ENCODE data around the gene ENSA.
"Not testable (repeated sequence)": the region's sequence is repeated elsewhere in the genome, so short reads cannot be mapped to it uniquely, and the experiment has no call there.

ENSA gene

DNA sequence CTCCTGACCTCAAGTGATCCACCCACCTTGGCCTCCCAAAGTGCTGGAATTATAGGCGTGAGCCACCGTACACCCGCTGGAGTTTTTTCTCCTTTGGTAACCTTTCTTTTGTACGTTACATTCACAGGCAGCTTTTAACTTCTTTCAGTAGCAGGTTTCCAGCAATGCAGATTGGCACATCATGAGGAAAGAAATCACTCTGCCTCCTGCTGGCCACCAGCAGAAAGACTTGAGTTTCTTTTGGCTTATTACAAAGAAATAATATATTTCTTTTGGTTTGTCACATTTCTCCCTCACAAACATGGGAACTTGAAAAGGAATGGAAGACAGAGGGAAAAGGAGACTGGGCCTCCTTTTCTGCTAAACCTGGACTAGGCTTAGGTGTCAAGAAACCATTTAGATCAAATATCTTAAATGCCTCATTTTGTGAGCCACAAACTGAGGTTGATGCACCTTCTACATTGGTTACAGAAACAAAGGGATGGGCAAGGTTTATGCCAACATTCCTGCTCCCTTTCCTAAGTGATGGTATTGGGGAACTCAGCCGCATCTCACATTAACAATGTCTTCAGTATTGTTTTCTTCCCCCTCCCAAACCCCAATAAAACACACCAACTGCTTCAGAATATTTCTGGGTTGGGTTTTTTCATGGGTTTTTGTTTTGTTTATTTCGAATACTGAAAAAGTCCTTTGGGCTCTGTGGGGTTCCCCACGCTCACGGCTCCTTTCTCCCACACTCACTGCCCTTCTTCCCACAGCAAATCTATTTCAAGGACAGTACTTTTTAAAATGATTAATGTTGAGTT, 7.7 kb downstream of the ENSA start:
- peak; percentile 63 for DNase-seq

DNA sequence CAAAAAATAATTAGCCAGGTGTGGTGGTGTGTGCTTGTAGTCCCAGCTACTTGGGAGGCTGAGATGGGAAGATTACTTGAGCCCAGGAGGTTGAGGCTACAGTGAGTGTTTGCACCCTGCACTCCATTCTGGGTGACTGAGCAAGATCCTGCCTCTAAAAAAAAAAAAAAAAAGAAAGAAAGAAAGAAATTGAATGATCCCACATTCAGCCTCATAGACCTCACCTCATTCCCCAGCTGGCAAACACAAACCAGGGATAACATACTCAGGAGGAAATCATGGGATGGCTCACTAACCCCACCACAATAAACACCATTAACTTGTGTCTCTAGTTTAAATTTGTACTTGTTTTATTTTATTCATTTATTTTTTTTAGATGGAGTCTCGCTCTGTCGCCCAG, 8.5 kb downstream of the ENSA start:
- DNase-seq = no peak

DNA sequence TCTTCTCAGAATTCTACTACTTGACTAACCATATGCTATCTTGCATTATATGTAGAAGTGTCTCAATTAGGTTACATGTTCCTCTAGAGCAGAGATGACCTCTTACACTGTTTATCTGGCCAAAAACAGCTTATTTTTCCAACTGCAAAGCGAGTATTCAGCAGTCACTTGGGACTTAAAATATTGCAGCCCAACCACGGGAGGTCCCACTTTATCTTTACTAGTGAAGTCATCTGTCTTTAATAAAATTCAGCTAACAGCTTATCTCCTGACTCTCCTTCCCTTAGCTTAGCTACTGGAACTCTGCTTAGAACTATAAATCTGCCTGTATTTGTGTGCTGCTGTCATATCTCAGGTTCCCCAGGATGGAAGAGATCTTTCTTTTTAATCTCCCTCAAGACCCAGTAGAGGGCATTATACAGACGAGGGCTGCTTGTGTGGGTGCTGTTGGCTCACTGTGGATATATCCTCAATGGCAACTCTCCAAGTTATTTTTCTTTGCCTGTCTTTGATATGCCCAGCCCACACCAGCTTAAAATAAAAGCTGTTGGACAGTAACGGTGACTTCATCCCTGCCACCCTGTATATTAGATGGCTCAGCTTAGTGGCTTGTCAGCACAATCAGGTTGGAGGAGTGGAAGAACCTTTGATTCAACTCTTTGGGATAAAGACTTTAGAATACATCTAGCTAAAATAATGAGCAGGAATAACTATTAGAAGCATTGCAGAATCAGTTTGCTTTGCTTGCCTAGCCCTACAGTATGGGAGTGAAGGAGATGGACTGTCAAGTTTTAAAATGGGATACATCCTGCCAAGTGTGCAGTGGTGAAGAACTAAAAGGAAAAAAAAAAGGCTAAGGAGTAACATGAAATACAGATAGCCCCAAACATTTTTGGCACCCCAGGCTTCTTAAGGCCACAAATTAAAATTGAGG, 9.6 kb downstream of the ENSA start:
- DNase-seq = peak; percentile 4

DNA sequence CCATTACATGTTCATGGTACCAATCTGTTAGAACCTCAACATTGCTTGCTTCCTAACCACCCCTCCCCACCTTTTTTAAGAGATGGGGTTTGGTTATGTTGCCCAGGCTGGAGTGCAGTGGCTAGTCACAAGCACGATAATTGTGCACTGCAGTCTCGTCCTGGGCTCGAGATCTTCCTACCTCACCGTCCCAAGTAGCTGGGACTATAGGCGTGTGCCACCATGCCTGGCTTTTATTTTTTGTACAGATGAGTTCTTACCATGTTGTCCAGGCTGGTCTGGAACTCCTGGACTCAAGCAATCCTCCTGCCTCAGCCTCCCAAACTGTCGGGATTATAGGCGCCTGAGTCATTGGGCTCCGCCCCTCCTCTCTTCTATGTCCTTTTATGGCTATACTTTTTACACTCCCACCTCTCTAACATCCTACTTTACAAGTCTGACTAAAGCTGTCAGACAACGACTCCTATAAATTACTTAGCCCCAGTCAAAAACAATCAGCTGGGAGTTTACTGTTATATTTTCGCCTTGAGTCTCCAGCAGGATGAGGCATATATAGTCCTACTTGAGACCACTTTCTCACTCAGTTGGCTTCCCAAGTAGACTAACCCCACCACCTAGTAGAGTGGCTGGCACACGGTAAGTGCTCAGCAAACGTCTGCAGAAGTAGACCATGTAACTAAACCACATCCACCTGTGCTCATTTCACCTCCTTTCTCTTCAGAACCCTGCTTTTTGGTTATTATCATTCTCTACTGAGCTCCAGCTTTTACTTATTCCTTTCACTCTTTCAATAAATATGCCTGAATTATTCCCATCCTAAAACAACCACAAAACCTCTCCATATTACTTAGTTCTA, 13.8 kb downstream of the ENSA start:
- DNase-seq = no peak

DNA sequence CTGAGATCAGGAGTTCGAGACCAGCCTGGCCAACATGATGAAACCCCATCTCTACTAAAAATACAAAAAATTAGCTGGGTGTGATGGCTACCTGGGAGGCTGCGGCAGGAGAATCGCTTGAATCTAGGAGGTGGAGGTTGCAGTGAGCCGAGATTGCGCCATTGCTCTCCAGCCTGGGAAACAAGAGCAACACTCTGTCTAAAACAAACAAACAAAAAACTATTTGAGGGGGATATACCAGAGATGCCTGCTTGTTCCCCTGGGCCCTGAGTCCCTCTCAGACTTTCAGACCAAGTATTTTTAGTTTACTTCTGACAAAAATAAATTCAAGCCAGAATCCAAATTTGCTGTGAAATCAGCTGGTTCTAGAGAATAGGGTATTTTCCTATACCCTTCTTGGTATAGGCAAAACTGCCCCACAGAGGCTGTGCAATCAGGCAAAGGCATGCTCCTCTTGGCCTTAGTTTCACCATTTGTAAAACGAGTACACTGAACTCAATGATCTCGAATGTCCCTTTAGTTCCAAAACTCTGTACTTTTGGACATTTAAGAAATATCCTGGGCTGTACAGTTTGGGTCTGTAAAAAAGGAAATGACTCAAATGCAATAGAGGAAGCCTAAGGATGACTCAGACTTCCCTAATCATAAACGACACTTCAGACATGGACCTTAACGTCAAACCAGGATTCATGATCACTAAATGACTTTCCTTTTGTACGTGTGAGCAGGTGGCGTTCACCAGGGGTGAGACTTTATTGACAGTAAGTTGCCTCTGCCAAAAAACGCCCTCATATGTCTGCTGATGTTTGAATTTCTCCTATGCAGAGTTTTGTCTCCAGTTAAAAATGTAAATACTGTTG, 16.1 kb downstream of the ENSA start:
- DNase-seq = peak; percentile 13

GRCh38 chr1:150612014-150612345, 17.4 kb downstream of the ENSA start:
- DNase-seq = no peak

DNA sequence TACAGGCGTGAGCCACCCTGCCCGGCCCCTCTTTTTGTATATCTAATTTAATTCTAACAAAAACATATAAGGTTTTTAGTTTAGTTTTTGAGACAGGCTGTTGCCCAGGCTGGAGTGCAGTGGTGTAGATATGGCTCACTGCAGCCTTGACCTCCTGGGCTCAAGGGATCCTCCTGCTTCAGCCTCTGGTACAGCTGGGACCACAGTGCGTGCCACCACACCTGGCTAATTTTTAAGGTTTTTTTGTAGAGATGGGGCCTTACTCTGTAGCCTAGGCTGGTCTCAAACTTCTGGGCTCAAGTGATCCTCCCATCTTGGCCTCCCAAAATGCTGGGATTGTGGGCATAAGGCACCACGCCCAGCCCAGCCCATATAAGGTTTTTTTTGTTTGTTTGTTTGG, 18.8 kb downstream of the ENSA start:
- DNase-seq = no peak

GRCh38 chr1:150609732-150610131, 19.7 kb downstream of the ENSA start:
- DNase-seq = no peak

DNA sequence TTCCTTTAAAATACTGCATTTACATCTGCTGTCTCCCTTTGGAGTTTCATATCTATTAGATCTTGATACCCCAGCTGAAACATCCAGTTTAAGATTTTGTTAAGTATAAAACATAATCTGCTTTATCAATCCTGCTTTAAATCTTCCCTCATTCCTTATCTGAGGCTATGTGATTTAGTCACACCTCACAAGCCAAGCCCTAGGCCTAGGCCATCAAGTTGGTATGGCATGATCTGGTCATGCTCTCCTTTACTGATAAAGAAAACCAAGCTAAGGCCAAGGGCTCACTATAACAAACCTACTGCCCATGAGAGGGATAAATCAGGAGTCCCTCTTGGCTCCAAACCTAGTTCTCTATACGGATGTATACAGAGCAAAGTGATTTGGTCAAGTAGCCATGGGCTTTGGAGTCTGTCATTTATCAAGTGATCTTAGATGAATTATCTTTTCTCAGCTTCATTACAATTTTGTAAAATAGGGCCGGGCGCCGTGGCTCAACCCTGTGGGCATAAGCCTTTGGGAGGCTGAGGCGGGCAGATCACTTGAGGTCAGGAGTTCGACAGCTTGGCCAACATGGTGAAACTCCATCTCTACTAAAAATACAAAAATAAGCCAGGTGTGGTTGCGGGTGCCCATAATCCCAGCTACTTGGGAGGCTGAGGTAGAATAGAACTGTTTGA, 22.8 kb downstream of the ENSA start:
- DNase-seq = no peak

DNA sequence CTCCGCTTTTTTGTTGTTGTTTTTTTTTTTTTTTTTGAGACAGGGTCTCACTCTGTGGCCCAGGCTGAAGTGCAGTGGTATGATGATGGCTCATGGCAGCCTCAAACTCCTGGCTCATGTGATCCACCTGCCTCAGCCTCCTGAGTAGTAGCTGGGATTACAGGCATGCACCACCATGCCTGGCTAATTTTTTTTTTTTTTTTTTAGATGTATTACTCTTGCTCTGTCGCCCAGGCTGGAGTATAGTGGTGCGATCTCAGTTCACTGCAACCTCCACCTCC, 24.0 kb downstream of the ENSA start:
- DNase-seq = not testable (repeated sequence)

- DNase-seq = no peak
Measured at GRCh38 chr1:150604226-150604588, 25.2 kb downstream of the ENSA start.

DNA sequence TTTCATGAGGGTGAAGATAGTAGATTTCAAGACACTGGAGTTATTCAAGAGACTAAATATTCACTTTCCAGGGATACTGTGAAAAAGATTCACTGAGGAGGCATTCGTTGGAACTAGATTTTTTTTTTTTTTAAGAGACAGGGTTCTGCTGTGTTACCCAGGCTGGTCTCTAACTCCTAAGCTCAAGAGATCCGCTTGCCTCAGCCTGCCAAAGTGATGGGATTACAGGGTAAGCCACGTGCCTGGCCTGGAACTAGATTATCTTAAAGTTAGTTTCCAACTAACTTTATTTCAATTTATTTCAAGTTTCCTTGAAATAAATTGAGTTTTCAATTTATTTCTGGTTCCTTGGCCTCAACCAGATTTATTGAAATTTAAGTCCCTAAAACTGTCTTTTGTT, 25.7 kb downstream of the ENSA start:
- no peak for DNase-seq

- DNase-seq = not testable (repeated sequence)
Measured at GRCh38 chr1:150602372-150602771, 27.0 kb downstream of the ENSA start.

GRCh38 chr1:150601540-150601939, 27.9 kb downstream of the ENSA start:
- no peak for DNase-seq

DNA sequence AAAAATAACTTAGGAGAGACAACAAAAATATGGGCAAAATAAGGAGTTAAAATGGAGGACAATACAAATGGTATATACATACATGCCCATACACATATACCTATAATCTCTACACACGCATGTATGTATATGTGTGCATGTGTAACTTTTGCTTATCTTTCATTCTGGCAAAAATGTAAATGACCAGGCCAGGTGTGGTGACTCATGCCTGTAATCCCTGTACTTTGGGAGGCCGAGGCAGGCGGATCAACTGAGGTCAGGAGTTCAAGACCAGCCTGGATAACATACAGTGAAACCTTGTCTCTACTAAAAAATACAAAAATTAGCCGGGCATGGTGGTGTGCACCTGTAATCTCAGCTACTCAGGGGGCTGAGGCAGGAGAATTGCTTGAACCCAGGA, 31.1 kb downstream of the ENSA start:
- DNase-seq = not testable (repeated sequence)

- no peak for DNase-seq
Measured at GRCh38 chr1:150596976-150597375, 32.4 kb downstream of the ENSA start.

DNA sequence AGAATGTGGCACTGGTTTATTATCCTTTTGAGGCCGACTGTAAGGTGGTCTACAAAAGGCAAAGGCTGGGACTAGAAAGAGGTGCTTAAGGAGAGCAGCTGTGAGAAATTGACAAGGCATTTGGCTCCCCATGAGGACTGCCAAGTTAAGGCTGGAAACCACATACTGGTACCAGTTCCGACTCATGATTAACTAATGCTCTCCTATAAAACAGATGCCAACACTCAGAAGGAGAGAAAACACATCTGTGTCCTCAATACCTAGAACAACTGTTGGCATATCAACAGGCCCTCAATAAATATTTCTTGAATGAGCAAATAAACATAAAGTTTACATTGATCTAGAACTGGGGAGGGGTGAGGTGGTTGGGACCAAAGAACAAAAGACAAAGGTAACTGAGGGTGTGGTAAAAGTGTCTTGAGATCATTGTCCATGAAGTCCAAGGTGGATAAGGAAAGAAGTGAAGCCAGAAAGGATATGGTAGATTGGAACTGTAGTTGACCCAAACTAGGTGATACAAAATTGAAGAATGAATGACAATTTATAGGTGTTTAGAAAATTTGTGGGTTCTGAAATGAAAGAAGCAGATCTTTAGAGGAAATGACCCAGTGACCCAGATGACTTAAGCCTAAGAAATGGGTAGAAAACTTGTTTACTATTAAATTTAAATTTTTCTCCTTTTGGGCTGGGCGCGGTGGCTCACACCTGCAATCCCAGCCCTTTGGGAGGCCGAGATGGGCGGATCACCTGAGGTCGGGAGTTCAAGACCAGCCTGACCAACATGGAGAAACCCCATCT, 33.1 kb downstream of the ENSA start:
- no peak for DNase-seq

DNA sequence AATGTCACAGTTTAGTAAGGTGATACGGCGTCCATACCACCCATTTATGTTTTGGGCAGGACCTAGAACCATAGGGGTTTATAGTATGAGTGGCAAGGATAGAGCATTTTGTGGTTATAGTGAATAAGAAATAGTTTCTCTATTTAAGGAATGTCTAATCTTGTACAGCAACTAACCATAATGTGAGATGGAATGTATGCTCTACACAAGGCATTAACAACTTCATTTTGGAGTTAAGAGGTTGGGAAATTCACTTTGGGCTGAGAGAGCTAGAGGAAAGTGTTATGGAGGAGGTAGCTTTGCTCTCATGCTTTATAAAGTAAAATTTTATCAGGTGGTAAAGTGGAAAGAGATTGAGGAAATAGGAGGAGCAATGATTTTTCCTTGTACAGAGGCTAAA, 47.0 kb downstream of the ENSA start:
- DNase-seq = no peak

DNA sequence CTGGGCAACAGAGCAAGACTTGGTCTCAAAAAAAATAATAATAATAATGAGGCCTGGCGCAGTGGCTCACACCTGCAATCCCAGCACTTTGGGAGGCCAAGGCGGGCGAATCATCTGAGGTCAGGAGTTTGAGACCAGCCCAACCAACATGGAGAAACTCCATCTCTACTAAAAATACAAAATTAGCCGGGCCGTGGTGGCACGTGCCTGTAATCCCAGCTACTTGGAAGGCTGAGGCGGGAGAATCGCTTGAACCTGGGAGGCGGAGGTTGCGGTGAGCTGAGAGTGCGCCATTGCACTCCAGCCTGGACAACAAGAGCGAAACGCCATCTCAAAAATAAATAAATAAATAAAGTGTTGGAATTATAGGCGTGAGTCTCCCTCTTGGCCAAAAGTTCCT, 47.5 kb downstream of the ENSA start:
- not testable (repeated sequence) for DNase-seq

GRCh38 chr1:150581437-150581836, 48.0 kb downstream of the ENSA start:
- DNase-seq = not testable (repeated sequence)

GRCh38 chr1:150580966-150581365, 48.4 kb downstream of the ENSA start:
- DNase-seq = not testable (repeated sequence)
